ENCODE data around the gene PPP1R15B. TPM values are rescaled to one million over a fixed set of nuclear protein-coding genes. Genes with fewer than 3 reads are reported as not detected.

Gene PPP1R15B
- total and polyA plus RNA-seq, 10 of the 15 experiments (the other 5 are each of a cell fraction or from before 2014, with no cell fraction given) = 13.9 to 38.1 (median 26.5) TPM

DNA sequence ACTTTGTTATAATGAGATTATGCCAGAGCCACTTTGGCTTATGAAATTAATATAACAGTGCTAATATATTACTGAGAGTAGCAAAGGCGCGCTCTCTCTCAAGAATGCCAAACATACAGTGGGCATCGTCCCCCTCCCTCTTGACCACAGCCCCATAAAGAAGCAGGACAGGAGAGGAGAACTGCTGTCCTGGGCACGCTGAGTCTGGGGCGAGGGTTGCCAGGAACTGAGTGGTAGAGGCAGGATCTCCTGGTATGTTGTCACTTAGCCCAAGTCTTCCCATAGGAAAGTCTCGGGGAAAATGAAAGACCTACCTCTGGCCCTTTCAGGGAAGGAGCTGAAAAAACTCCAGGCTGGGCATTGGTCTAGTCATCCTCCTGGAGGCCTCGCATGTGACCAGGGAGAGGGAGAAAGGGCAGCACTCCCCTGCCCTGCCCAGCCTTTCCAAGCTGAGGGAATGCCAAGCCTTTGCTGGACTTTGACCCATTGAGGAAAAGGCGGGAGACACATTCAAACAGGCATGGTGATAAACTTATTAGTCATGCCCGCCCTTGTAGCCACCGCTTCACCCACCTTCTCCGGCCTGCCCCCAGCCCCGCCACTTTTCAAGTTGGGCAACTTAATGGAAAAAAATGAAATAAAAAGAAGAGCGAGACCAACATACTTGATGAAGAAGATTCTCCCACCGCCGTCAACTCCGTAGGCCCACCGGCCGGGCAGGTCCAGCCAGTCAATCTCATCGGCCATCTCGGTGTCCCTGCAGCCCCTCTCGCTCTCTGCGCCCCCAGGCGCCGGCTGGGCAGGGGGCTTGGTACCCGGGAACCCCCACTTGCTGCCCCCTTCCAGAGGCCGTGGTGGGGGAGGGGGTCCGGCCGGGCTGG is 34.5 kb downstream of the PPP1R15B start:
- WGBS (ENCODE audit: insufficient coverage, insufficient replicate concordance, low lambda C conversion rate, missing lambda C conversion rate) = 84% methylated on average over 23 of the region's 28 CpGs
- no TSS peak for BruUV-seq (replicated peaks)
- intact Hi-C loops (cut with micrococcal nuclease; ENCODE audit: unreplicated experiment) = no loop called here

More for the DNA sequence above, 34.5 kb downstream of the PPP1R15B start:
- in situ Hi-C loops (cut with MboI) = no loop called here
- Histone ChIP-seq H4K20me1 (ENCODE audit: control insufficient read depth, insufficient read depth) (no peaks in the 10 kb centered on the region), H3K36me3 (ENCODE audit: control insufficient read depth in 2 of 2, insufficient read depth in 2 of 2, low read length in 1 of 2) (no peaks in the 10 kb centered on the region), H3K4me1 (ENCODE audit: control insufficient read depth, insufficient read depth, low read length) (no peaks in the 10 kb centered on the region; the same call in 1 of the 2 replicates), H3K4me3 (peak overlapping the region; percentile 57; the same call in 1 of the 2 replicates), H3K27me3 (replicated peaks in 1 of 2; ENCODE audit: control insufficient read depth in 2 of 2, insufficient read depth in 2 of 2, low read length in 1 of 2) (peaks cover 4 to 5% of the 10 kb centered on the region in 2 experiments; a peak in 3 of 4 replicates), H3K4me2 (ENCODE audit: control insufficient read depth, insufficient read depth) (peak overlapping the region; percentile 91), H3K79me2 (ENCODE audit: control insufficient read depth, insufficient read depth, low read length) (no peaks in the 10 kb centered on the region), H3K9ac (ENCODE audit: control insufficient read depth, insufficient read depth, low read length) (no peak overlapping the region), H3K9me3 (replicated peaks; ENCODE audit: control insufficient read depth, insufficient read depth, low read length) (no peaks in the 10 kb centered on the region), H3K27ac (ENCODE audit: control insufficient read depth, insufficient read depth) (no peak overlapping the region), H2AFZ (ENCODE audit: control insufficient read depth, low read depth, low read length) (no peak overlapping the region)
- DNase-seq (ENCODE audit: low read depth, low spot score) (no peak), ATAC-seq (no peak), FAIRE-seq (no peak)
- ChIA-PET POLR2A (interaction anchor here (0.6 to 1.3 kb wide), 3 partner anchors 9 to 259 kb away, joined by 3 to 8 read pairs (median 4); no protein-coding TSS in a partner anchor), RAD21 (ENCODE audit: unreplicated experiment) (interaction anchor here (0.7 to 11.4 kb wide), 8 partner anchors 13 to 163 kb away, joined by 3 to 133 read pairs (median 4); partner anchors contain the start of genes GOLT1A and PLEKHA6), SMC1A (ENCODE audit: uncharacterized antibody, unreplicated experiment) (interaction anchor here (1.0 to 6.7 kb wide), 11 partner anchors 7 to 213 kb away, joined by 3 to 109 read pairs (median 4); no protein-coding TSS in a partner anchor), CTCF (interaction anchor here (0.7 to 17.7 kb wide), 15 partner anchors 10 to 205 kb away, joined by 3 to 297 read pairs (median 5); partner anchors contain the start of gene PLEKHA6)
- no peak for TF ChIP-seq SMC3 (IDR thresholded peaks at IDR 0.05; ENCODE audit: borderline replicate concordance, low read length)
- TF ChIP-seq CREM (IDR thresholded peaks at IDR 0.05; ENCODE audit: low read depth) = no peak
- no peak for TF ChIP-seq IRF4 (IDR thresholded peaks at IDR 0.05; ENCODE audit: low read depth, low read length)
- no peak for TF ChIP-seq IKZF1 (conservative IDR thresholded peaks at IDR 0.05)
- TF ChIP-seq ASH2L (IDR thresholded peaks at IDR 0.05; ENCODE audit: borderline replicate concordance, low read depth) = no peak
- TF ChIP-seq BCL11A (IDR thresholded peaks at IDR 0.05; ENCODE audit: low read depth, low read length) = no peak
- TF ChIP-seq NR2C1 (IDR thresholded peaks at IDR 0.05) = no peak
- no peak for TF ChIP-seq ZNF24 (IDR thresholded peaks at IDR 0.05)
- no peak for TF ChIP-seq FOXK2 (IDR thresholded peaks at IDR 0.05)
- no peak for TF ChIP-seq FOXM1 (IDR thresholded peaks at IDR 0.05; ENCODE audit: low read depth, low read length)
- TF ChIP-seq YY1 (IDR thresholded peaks at IDR 0.05; ENCODE audit: low read depth, low read length) = no peak
- no peak for TF ChIP-seq EED (IDR thresholded peaks at IDR 0.05; ENCODE audit: low read depth)
- TF ChIP-seq RAD51 (IDR thresholded peaks at IDR 0.05) = no peak

Measured in GM12878 (cell line).